DMS153 (cell line): ENCODE measurements around the gene IRF6.

ENCODE experiments used
- DNase-seq: peaks from one replicate; lab custom pipeline; 2025; lab: John Stamatoyannopoulos, UW

The IRF6 gene

GRCh38 chr1:209759829-209760359 is 46.0 kb downstream of the IRF6 start:
- no peak for DNase-seq

- DNase-seq: no peak
These were observed 47.5 kb downstream of the IRF6 start for GRCh38 chr1:209758400-209758799.

GRCh38 chr1:209756615-209757445 is 49.1 kb downstream of the IRF6 start:
- no peak for DNase-seq

DNA sequence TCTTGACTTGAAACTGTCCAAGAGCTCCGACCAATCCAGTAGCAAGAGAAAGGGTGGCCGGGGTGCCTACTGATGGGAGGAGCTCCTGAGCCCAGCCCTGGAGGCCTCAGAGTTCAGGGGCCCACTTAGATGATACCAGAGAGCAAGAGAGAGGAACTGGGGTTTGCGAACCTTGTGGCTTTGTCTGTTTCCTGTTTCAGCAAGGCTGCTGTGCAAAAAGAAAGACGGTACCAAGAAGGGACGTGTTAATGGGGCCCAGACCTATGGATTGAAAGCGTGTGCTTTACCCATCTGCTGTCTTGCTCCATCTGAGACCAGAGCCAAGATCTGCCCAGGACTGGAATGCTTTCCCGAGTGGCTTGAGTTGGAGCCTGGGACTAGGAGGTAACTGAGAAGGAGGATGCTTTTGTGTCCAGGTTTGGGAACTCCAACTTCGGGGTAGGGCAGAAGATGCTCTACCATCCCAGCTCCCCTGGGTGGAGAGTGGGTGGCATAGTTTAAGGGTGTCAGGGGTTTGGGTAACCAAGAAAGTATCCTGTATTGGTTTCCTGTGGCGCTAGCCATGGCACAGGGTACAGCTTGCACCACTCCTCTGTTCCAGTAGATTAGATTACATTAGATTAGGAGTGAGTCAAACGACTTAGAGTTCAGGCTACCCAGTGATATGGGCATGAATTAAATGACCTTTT is 49.9 kb downstream of the IRF6 start, which contains the start of gene TRAF3IP3:
Gene TRAF3IP3 (plus strand): TSS at position 128 of the 689 bp plus-strand sequence. CDS start 3,987 bp downstream, outside the sequence.
- no peak for DNase-seq

DNA sequence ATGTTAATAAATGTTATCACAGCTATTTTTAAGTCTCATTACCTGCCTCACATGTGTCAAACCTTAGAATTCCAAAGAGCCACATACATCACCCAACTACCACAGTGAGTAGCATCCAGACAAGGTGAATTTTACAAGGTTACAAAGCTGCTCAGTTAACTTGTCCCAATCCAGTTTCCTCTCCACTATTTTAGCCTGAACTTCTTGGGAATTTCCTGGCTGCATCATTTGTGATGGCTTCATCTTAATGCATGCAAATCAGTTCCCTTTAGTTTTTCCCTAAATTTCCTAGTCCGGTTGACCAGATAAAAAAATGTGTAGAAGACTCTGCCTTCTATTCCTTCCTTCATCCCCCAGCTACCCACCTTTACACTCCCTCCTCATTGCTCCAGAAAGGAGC is 50.7 kb downstream of the IRF6 start:
- no peak for DNase-seq

DNA sequence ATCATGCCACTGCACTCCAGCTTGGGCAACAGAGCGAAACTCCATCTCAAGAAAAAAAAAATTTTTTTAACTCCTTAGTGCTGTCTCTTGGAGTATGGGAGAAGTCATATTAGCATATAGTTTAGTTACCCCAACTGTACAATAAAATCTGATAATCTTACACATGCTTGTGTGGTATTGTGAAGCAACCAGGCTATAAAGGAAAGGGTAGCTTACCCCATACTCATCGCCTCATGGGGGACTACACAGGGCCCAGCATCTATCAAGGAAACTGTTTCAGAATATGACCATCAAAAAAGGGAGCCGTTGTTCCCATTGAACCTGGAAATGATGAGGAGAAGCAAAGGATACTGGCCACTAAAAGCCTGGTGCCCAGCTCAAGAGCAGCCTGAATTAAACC is 53.1 kb downstream of the IRF6 start:
- DNase-seq: no peak

GRCh38 chr1:209751627-209752231 is 54.2 kb downstream of the IRF6 start:
- no peak for DNase-seq

- no peak for DNase-seq
These were observed 56.1 kb downstream of the IRF6 start for GRCh38 chr1:209749670-209750323.

GRCh38 chr1:209749205-209749604 is 56.7 kb downstream of the IRF6 start:
- DNase-seq: no peak

- no peak for DNase-seq
These were observed 57.3 kb downstream of the IRF6 start for GRCh38 chr1:209748620-209749019.

DNA sequence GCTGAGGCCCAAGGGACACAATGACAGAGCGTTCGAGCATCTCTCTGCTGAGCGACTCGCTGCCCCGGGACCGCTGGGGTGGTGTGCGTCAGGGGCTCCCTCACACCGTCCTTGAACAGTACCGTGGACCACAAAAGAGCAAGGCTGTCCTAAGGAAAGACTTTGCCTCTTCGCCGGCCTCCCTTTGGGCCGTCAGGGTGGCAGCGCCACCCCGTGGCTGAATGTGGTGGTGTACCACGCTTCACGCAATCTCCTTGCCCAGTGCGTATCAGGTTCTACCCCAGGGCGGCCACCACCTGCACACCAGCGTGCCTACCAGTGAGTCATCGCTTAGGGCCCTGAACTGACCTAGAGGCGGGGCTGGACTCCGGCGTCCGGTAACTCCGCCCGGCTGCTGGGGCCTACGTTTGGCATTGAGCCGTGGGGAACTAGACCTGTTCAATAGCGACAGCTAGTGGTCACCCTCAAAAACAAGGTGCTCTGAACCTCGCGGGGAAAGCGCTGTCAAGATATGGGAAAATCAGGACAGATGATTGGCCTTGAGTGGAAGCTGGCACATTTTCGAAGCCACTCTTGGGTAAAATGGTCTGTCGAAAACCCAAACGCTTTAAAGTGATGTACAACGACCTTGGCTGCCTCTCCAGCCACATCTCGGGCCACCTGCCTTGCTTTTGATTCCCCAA is 58.2 kb downstream of the IRF6 start:
- no peak for DNase-seq

- DNase-seq: no peak
These were observed 59.3 kb downstream of the IRF6 start for GRCh38 chr1:209746451-209747165.

DNA sequence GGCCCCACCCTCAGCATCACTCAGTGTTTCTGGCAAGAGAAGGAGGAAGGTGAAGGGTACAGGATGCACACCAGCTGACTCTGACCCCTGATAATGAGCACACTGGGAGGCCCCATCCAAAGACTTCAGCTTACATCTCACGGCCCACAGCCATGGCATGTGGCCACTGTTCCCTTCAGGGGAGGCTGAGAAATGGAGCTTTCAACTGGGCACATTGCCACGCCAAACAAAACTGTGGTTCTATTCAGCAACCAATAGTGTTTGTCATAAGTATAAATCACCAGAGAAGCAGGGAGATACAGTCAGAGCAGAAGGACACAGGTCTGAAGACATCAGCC is 62.8 kb downstream of the IRF6 start:
- peak; percentile 28 for DNase-seq

DNA sequence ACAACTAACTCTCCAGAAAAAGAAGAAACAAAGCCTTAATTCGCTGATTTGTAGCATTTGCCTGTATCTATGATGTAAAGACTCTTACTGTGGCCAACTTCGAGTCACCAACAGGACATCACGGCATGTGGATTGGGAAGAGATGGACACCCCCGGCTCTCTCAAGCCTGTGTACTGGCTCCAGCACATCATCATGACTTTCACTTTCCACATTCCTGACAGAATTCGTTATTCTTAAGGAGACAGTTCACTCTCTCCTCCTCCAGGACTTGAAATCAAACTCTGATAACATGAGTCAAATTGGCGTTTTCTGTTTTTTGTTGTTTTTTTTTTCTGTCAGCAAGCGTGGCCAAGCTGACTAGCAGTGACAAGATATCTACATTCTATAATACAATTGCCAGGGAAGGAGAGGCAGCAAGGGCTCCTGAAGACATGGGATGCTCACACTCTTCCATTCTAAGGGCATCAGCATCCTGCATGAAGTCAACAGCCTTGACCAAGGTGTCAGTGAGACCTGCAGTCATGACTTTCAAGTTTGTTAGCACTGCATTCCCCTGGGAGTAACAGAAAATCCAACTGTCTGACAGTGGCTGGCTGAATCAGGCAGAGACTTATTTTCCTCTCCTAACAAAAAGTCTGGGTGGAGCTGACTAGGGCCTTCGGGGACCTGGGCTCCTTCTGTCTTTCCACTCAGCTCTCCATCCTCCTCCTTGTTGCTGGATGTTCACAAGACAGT is 63.4 kb downstream of the IRF6 start:
- DNase-seq: no peak

GRCh38 chr1:209741889-209742288 is 64.1 kb downstream of the IRF6 start:
- DNase-seq: no peak

- no peak for DNase-seq
These were observed 64.7 kb downstream of the IRF6 start for GRCh38 chr1:209741193-209741592.

GRCh38 chr1:209738270-209738669 is 67.7 kb downstream of the IRF6 start:
- DNase-seq: no peak

DNA sequence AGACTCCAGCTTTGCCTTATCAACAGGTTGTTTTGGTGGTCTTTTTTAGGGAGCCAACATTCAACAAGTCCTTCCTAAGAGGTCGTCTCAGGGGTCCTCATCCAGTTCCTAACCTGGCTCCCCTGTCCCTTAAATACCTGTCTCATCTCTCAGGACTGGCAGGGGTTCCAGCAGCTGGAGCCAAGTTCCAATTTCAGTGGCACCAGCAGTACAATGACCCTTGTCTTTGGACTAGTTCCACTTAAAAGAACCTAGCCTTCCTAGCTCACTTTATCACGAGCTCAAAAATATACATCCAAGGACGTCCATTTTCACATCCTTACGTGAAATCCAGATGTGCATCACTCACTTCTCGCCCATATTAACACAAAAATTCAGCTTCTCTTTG is 68.8 kb downstream of the IRF6 start:
- DNase-seq: no peak

- DNase-seq: no peak
These were observed 69.3 kb downstream of the IRF6 start for GRCh38 chr1:209736490-209737117.
